Measurements from ENCODE around the gene COL6A3. TPM values are rescaled to one million over a fixed set of nuclear protein-coding genes. Genes with fewer than 3 reads are reported as not detected.

The COL6A3 gene
- polyA plus RNA-seq, 1 donor (not counting 4 experiments of a cell fraction or from before 2014, with no cell fraction given), result not detected

DNA sequence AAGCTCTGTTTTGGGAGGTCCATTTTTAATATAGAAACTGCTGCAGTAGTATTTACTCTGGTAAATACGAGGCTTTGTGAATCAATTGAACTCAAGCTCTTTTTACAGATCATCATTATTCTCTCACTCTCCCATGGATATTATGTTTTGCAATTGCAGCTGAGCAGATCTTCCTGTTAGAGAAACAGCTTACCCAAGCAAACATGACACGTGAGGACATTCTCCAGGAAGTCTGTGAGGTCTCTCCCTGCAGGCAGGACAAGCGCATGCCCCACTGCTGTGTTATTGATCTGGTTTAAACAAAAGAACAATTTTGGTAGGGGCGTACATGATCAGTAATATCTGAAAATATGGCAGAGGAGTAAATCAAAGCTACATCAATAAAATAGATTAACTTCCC lies 72.1 kb downstream of the COL6A3 start:
- Histone ChIP-seq H3K9me3 (ENCODE audit: control insufficient read depth, low read depth, low read length) (no peaks in the 10 kb centered on the region), H2AFZ (ENCODE audit: control insufficient read depth, low read length) (no peak overlapping the region), H4K20me1 (ENCODE audit: control insufficient read depth, extremely low read depth, insufficient read depth, low read length) (no peaks in the 10 kb centered on the region), H3K4me2 (ENCODE audit: control insufficient read depth, extremely low read depth, insufficient read depth, low read depth, low read length) (no peak overlapping the region), H3K27me3 (ENCODE audit: control insufficient read depth, extremely low read depth, insufficient read depth, low read length) (peaks cover 5% of the 10 kb centered on the region), H3K79me2 (ENCODE audit: control insufficient read depth, insufficient read depth, low read length) (no peaks in the 10 kb centered on the region), H3K4me1 (ENCODE audit: control insufficient read depth, extremely low read depth, insufficient read depth, low read length) (no peaks in the 10 kb centered on the region), H3K4me3 (ENCODE audit: control insufficient read depth in 2 of 3, extremely low read depth in 1 of 3, insufficient read depth in 2 of 3, low read depth in 1 of 3, low read length in 3 of 3) (no peak overlapping the region), H3K27ac (ENCODE audit: control insufficient read depth, insufficient read depth, low read length) (no peak overlapping the region), H3K36me3 (ENCODE audit: control insufficient read depth in 2 of 2, extremely low read depth in 1 of 2, insufficient read depth in 2 of 2, low read length in 2 of 2) (no peaks in the 10 kb centered on the region), H3K9ac (ENCODE audit: control insufficient read depth, extremely low read depth, insufficient read depth, low read length) (no peak overlapping the region), H3K9me1 (ENCODE audit: control insufficient read depth, extremely low read depth, insufficient read depth, low read length) (no peaks in the 10 kb centered on the region)
- dilution Hi-C loops (cut with MboI; ENCODE audit: extremely low pct_ligation_motif_present, low sequenced_read_pairs), result no loop called here
- DNase-seq (ENCODE audit: low read depth, low spot score), result no peak
- TF ChIP-seq, protein P1, sequence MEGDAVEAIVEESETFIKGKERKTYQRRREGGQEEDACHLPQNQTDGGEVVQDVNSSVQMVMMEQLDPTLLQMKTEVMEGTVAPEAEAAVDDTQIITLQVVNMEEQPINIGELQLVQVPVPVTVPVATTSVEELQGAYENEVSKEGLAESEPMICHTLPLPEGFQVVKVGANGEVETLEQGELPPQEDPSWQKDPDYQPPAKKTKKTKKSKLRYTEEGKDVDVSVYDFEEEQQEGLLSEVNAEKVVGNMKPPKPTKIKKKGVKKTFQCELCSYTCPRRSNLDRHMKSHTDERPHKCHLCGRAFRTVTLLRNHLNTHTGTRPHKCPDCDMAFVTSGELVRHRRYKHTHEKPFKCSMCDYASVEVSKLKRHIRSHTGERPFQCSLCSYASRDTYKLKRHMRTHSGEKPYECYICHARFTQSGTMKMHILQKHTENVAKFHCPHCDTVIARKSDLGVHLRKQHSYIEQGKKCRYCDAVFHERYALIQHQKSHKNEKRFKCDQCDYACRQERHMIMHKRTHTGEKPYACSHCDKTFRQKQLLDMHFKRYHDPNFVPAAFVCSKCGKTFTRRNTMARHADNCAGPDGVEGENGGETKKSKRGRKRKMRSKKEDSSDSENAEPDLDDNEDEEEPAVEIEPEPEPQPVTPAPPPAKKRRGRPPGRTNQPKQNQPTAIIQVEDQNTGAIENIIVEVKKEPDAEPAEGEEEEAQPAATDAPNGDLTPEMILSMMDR (optimal IDR thresholded peaks at IDR 0.05 in 1 of 3, IDR thresholded peaks at IDR 0.05 in 1 of 3, conservative IDR thresholded peaks at IDR 0.05 in 1 of 3; ENCODE audit: extremely low read depth in 1 of 3, insufficient read depth in 2 of 3, low read length in 3 of 3), result no peak
- no peak for TF ChIP-seq EZH2 (IDR thresholded peaks at IDR 0.05; ENCODE audit: low read length)
- no peak for FAIRE-seq

DNA sequence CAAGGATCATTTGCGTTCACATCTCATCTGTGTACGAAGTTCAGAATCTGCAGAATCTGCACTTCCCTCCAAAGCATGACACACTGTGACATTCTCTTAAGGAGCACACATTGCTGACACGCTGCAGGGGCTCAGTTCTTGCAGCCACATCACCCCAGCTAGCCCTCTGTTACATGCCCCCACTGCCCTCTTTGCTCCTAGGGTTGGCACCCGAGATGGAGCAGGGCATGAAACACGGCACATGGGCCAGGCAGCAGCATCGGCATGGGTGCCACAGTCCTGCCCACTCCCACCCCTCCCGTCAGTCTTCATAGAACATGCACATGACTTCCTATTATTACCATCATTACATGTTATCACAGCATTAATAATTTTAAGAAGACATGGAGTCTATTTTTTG lies 76.4 kb downstream of the COL6A3 start:
- Histone ChIP-seq H4K20me1 (ENCODE audit: control insufficient read depth, extremely low read depth, insufficient read depth, low read length) (no peaks in the 10 kb centered on the region), H3K9me1 (ENCODE audit: control insufficient read depth, extremely low read depth, insufficient read depth, low read length) (no peaks in the 10 kb centered on the region), H3K4me2 (ENCODE audit: control insufficient read depth, extremely low read depth, insufficient read depth, low read depth, low read length) (no peak overlapping the region), H3K4me3 (ENCODE audit: control insufficient read depth in 2 of 3, extremely low read depth in 1 of 3, insufficient read depth in 2 of 3, low read depth in 1 of 3, low read length in 3 of 3) (no peak overlapping the region), H2AFZ (ENCODE audit: control insufficient read depth, low read length) (no peak overlapping the region), H3K27me3 (ENCODE audit: control insufficient read depth, extremely low read depth, insufficient read depth, low read length) (no peaks in the 10 kb centered on the region), H3K9me3 (ENCODE audit: control insufficient read depth, low read depth, low read length) (no peaks in the 10 kb centered on the region), H3K36me3 (ENCODE audit: control insufficient read depth in 2 of 2, extremely low read depth in 1 of 2, insufficient read depth in 2 of 2, low read length in 2 of 2) (no peaks in the 10 kb centered on the region), H3K4me1 (ENCODE audit: control insufficient read depth, extremely low read depth, insufficient read depth, low read length) (no peaks in the 10 kb centered on the region), H3K9ac (ENCODE audit: control insufficient read depth, extremely low read depth, insufficient read depth, low read length) (no peak overlapping the region), H3K27ac (ENCODE audit: control insufficient read depth, insufficient read depth, low read length) (no peak overlapping the region), H3K79me2 (ENCODE audit: control insufficient read depth, insufficient read depth, low read length) (no peaks in the 10 kb centered on the region)
- FAIRE-seq, result no peak
- dilution Hi-C loops (cut with MboI; ENCODE audit: extremely low pct_ligation_motif_present, low sequenced_read_pairs), result no loop called here
- no peak for DNase-seq (ENCODE audit: low read depth, low spot score)
- TF ChIP-seq, protein P1 (optimal IDR thresholded peaks at IDR 0.05 in 1 of 3, IDR thresholded peaks at IDR 0.05 in 1 of 3, conservative IDR thresholded peaks at IDR 0.05 in 1 of 3; ENCODE audit: extremely low read depth in 1 of 3, insufficient read depth in 2 of 3, low read length in 3 of 3), result no peak
- TF ChIP-seq EZH2 (IDR thresholded peaks at IDR 0.05; ENCODE audit: low read length), result no peak
